Glutamatergic neuron (in vitro differentiated cells): ENCODE results near the gene SPATA20. TPM values are rescaled to one million over a fixed set of nuclear protein-coding genes. Genes with fewer than 3 reads are reported as not detected.

Source experiments
- DNase-seq: peaks from one replicate; pipeline ENCODE4 v3.0.0; 2022
- H3K27ac Mint-ChIP-seq: one replicate; pipeline ENCODE4 v1.8.0; 2020; ENCODE audit warnings: mild to moderate bottlenecking, mixed read lengths, inconsistent platforms; ENCODE audit not compliant: unreplicated experiment
- H3K27me3 Mint-ChIP-seq: one replicate; pipeline ENCODE4 v1.8.0; 2020; ENCODE audit warnings: mild to moderate bottlenecking, moderate library complexity, mixed read lengths, inconsistent platforms; ENCODE audit not compliant: unreplicated experiment
- H3K36me3 Mint-ChIP-seq: one replicate; pipeline ENCODE4 v1.8.0; 2020; ENCODE audit warnings: mild to moderate bottlenecking, mixed read lengths, inconsistent platforms; ENCODE audit not compliant: unreplicated experiment
- H3K4me1 Mint-ChIP-seq: one replicate; pipeline ENCODE4 v1.8.0; 2020; ENCODE audit warnings: mild to moderate bottlenecking, low read depth, mixed read lengths, inconsistent platforms; ENCODE audit not compliant: unreplicated experiment
- H3K4me3 Mint-ChIP-seq: one replicate; pipeline ENCODE4 v1.8.0; 2020; ENCODE audit warnings: mild to moderate bottlenecking, mixed read lengths, inconsistent platforms; ENCODE audit not compliant: unreplicated experiment
- H3K9me3 Mint-ChIP-seq: one replicate; pipeline ENCODE4 v1.8.0; 2020; ENCODE audit warnings: mild to moderate bottlenecking, moderate library complexity, mixed read lengths, inconsistent platforms; ENCODE audit not compliant: unreplicated experiment
- total RNA-seq: library from RNA; stranded (reverse); fragmentation: NEBNext Ultra II Directional; extraction: Animal tissue kit (Norgen Biotek cat#: 25700); gene quantifications from one replicate; pipeline ENCODE4 v1.2.1, GENCODE V29; 2021; ENCODE audit not compliant: unreplicated experiment
- TF ChIP-seq, protein P1 (sequence below): fragments of 200-600 bp; sonication (generic); IDR thresholded peaks from one replicate; pipeline ENCODE4 v1.5.0; 2021; ENCODE audit not compliant: partially characterized antibody, unreplicated experiment

Gene SPATA20
- total RNA-seq, 1 donor from 2014 or later, result 14.0 TPM

GRCh38 chr17:50524838-50525237 is 22.1 kb upstream of the SPATA20 start:
- TF ChIP-seq, protein P1, sequence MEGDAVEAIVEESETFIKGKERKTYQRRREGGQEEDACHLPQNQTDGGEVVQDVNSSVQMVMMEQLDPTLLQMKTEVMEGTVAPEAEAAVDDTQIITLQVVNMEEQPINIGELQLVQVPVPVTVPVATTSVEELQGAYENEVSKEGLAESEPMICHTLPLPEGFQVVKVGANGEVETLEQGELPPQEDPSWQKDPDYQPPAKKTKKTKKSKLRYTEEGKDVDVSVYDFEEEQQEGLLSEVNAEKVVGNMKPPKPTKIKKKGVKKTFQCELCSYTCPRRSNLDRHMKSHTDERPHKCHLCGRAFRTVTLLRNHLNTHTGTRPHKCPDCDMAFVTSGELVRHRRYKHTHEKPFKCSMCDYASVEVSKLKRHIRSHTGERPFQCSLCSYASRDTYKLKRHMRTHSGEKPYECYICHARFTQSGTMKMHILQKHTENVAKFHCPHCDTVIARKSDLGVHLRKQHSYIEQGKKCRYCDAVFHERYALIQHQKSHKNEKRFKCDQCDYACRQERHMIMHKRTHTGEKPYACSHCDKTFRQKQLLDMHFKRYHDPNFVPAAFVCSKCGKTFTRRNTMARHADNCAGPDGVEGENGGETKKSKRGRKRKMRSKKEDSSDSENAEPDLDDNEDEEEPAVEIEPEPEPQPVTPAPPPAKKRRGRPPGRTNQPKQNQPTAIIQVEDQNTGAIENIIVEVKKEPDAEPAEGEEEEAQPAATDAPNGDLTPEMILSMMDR, result no peak
- H3K4me1 Mint-ChIP-seq, result peaks cover 6% of the 10 kb centered on the region
- no peak overlapping the region for H3K27ac Mint-ChIP-seq

DNA sequence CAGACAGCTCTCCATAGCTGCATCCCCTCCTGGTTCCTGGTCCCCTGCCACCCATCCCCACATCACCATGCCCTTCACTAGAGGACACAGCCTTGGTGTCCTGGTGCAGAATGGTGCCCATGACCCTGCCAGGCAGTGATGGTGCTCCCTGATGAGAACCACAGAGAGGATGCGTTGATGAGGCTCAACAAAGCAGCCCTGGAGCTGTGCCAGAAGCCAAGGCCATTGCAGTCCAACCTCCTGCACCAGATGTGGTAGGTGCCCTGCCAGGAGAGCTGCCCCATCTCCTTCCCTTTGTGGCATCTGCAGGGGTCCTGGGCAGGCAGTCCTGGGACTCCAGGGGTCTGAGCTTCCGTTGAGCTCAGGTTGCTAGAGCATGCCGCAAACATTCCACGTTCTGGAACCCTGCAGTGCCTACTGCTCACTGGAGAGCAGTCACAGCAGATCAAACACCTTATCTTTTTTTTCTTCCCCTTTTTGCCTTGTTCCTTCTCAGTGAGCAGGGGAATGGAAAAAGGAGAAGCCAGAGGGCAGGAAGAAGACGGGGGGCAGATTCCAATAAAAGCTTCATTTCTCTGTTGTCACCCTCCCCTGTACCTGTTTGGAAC is 19.7 kb upstream of the SPATA20 start:
- H3K4me3 Mint-ChIP-seq, result no peak overlapping the region
- TF ChIP-seq, protein P1, result no peak
- peaks cover 3% of the 10 kb centered on the region for H3K4me1 Mint-ChIP-seq
- DNase-seq, result no peak
- peaks cover 4% of the 10 kb centered on the region for H3K27me3 Mint-ChIP-seq
- no peaks in the 10 kb centered on the region for H3K9me3 Mint-ChIP-seq
- H3K36me3 Mint-ChIP-seq, result no peaks in the 10 kb centered on the region
- no peak overlapping the region for H3K27ac Mint-ChIP-seq

More at GRCh38 chr17:50524838-50525237, 22.1 kb upstream of the SPATA20 start:
- no peaks in the 10 kb centered on the region for H3K36me3 Mint-ChIP-seq
- H3K4me3 Mint-ChIP-seq, result no peak overlapping the region
- H3K27me3 Mint-ChIP-seq, result no peaks in the 10 kb centered on the region
- H3K9me3 Mint-ChIP-seq, result no peaks in the 10 kb centered on the region
- DNase-seq, result no peak

GRCh38 chr17:50527949-50528474 is 19.0 kb upstream of the SPATA20 start:
- Mint-ChIP-seq H3K36me3 (no peaks in the 10 kb centered on the region), H3K4me3 (no peak overlapping the region), H3K27ac (no peak overlapping the region), H3K9me3 (no peaks in the 10 kb centered on the region), H3K4me1 (peaks cover 3% of the 10 kb centered on the region), H3K27me3 (peaks cover 5% of the 10 kb centered on the region)
- TF ChIP-seq, protein P1, result no peak
- DNase-seq, result no peak

GRCh38 chr17:50529849-50530248 is 17.1 kb upstream of the SPATA20 start:
- Mint-ChIP-seq H3K27me3 (peaks cover 14% of the 10 kb centered on the region), H3K27ac (no peak overlapping the region), H3K4me3 (no peak overlapping the region), H3K36me3 (no peaks in the 10 kb centered on the region), H3K4me1 (peaks cover 5% of the 10 kb centered on the region), H3K9me3 (no peaks in the 10 kb centered on the region)
- no peak for DNase-seq
- TF ChIP-seq, protein P1, result no peak

- DNase-seq, result no peak
- Mint-ChIP-seq H3K4me1 (peaks cover 5% of the 10 kb centered on the region), H3K27ac (no peak overlapping the region), H3K27me3 (peaks cover 14% of the 10 kb centered on the region), H3K9me3 (no peaks in the 10 kb centered on the region), H3K36me3 (peaks cover 4% of the 10 kb centered on the region), H3K4me3 (no peak overlapping the region)
- TF ChIP-seq, protein P1, result no peak
Measured at GRCh38 chr17:50531428-50532025, 15.4 kb upstream of the SPATA20 start.
